IMR-90 (cell line): ENCODE results near the gene KIFBP.

ENCODE experiments used
- BHLHE40 ChIP-seq: fragments of 150-350 bp; IDR thresholded peaks from 2 replicates; pipeline ENCODE4 v1.6.1; 2016; ENCODE audit warnings: mild to moderate bottlenecking, low read depth, low read length
- FOS ChIP-seq: fragments of 150-350 bp; IDR thresholded peaks from 2 replicates; pipeline ENCODE4 v1.6.1; 2016; ENCODE audit warnings: low read depth, low read length
- MAFK ChIP-seq: IDR thresholded peaks from 2 replicates; pipeline ENCODE4 v1.6.1; 2012; ENCODE audit warnings: low read depth, low read length, improper control_type of control experiment
- NFE2L2 ChIP-seq: fragments of 150-350 bp; IDR thresholded peaks from 2 replicates; pipeline ENCODE4 v1.6.1; 2016; ENCODE audit warnings: low read depth, mild to moderate bottlenecking, low read length
- POLR2A ChIP-seq: IDR thresholded peaks from 2 replicates; pipeline ENCODE4 v1.6.1; 2012; ENCODE audit warnings: mild to moderate bottlenecking, low read depth, low read length
- RAD21 ChIP-seq: IDR thresholded peaks from 2 replicates; pipeline ENCODE4 v1.6.1; 2012; ENCODE audit warnings: low read length, improper control_type of control experiment
- RCOR1 ChIP-seq: IDR thresholded peaks from 2 replicates; pipeline ENCODE4 v1.6.1; 2012; ENCODE audit warnings: mild to moderate bottlenecking, low read length, improper control_type of control experiment; ENCODE audit not compliant: insufficient replicate concordance
- RFX5 ChIP-seq: IDR thresholded peaks from 2 replicates; pipeline ENCODE4 v1.8.0; 2012; ENCODE audit warnings: low read depth, mild to moderate bottlenecking, low read length, moderate library complexity
- SMC3 ChIP-seq: fragments of 150-350 bp; IDR thresholded peaks from 2 replicates; pipeline ENCODE4 v1.6.1; 2016; ENCODE audit warnings: low read depth, mild to moderate bottlenecking, antibody characterized with exemption, low read length, moderate library complexity
- TF ChIP-seq, protein P1 (sequence below): conservative IDR thresholded peaks from 2 replicates; pipeline ENCODE4 v1.5.1; 2012; ENCODE audit warnings: mild to moderate bottlenecking, low read depth, low read length, improper control_type of control experiment
- TF ChIP-seq, protein P2 (sequence below): fragments of 150-350 bp; IDR thresholded peaks from 2 replicates; pipeline ENCODE4 v1.6.1; 2016; ENCODE audit warnings: low read depth, mild to moderate bottlenecking, low read length, moderate library complexity, borderline replicate concordance

DNA sequence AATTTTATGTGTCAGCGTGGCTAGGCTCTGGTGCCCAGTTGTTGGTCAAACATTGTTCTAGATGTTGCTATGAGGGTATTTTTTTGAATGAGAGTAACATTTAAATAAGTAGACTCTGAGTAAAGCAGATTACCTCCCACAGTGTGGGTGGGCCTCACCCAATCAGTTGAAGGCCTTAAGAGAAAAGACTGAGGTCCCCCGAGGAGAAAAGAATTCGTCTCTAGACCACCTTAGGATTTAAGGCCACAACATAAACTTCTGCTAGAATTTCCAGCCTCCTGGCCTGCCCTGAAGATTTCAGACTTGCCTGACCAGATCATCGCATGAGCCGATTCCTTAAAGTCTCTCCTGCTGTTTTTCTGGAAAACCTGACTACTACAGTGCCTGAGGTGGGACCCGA is 54.2 kb downstream of the KIFBP start:
- no peak for TF ChIP-seq RFX5
- no peak for TF ChIP-seq RCOR1
- TF ChIP-seq SMC3 = no peak
- TF ChIP-seq NFE2L2 = no peak
- TF ChIP-seq BHLHE40 = no peak
- TF ChIP-seq, protein P1, sequence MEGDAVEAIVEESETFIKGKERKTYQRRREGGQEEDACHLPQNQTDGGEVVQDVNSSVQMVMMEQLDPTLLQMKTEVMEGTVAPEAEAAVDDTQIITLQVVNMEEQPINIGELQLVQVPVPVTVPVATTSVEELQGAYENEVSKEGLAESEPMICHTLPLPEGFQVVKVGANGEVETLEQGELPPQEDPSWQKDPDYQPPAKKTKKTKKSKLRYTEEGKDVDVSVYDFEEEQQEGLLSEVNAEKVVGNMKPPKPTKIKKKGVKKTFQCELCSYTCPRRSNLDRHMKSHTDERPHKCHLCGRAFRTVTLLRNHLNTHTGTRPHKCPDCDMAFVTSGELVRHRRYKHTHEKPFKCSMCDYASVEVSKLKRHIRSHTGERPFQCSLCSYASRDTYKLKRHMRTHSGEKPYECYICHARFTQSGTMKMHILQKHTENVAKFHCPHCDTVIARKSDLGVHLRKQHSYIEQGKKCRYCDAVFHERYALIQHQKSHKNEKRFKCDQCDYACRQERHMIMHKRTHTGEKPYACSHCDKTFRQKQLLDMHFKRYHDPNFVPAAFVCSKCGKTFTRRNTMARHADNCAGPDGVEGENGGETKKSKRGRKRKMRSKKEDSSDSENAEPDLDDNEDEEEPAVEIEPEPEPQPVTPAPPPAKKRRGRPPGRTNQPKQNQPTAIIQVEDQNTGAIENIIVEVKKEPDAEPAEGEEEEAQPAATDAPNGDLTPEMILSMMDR = no peak
- TF ChIP-seq RAD21 = no peak
- no peak for TF ChIP-seq POLR2A
- TF ChIP-seq, protein P2, sequence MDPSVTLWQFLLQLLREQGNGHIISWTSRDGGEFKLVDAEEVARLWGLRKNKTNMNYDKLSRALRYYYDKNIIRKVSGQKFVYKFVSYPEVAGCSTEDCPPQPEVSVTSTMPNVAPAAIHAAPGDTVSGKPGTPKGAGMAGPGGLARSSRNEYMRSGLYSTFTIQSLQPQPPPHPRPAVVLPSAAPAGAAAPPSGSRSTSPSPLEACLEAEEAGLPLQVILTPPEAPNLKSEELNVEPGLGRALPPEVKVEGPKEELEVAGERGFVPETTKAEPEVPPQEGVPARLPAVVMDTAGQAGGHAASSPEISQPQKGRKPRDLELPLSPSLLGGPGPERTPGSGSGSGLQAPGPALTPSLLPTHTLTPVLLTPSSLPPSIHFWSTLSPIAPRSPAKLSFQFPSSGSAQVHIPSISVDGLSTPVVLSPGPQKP = no peak
- no peak for TF ChIP-seq FOS
- TF ChIP-seq MAFK = no peak
